HG03432 (cell line): Measurements from ENCODE around the gene SLC24A4.
"Not testable (repeated sequence)": the region's sequence is repeated elsewhere in the genome, so short reads cannot be mapped to it uniquely, and the experiment has no call there.

ENCODE experiments used
- ATAC-seq: cut with Tn5 transposase; IDR thresholded peaks from one replicate; pipeline ENCODE4 v1.9.1; 2021; ENCODE audit warnings: mild to moderate bottlenecking, moderate library complexity; ENCODE audit not compliant: unreplicated experiment

SLC24A4 gene

DNA sequence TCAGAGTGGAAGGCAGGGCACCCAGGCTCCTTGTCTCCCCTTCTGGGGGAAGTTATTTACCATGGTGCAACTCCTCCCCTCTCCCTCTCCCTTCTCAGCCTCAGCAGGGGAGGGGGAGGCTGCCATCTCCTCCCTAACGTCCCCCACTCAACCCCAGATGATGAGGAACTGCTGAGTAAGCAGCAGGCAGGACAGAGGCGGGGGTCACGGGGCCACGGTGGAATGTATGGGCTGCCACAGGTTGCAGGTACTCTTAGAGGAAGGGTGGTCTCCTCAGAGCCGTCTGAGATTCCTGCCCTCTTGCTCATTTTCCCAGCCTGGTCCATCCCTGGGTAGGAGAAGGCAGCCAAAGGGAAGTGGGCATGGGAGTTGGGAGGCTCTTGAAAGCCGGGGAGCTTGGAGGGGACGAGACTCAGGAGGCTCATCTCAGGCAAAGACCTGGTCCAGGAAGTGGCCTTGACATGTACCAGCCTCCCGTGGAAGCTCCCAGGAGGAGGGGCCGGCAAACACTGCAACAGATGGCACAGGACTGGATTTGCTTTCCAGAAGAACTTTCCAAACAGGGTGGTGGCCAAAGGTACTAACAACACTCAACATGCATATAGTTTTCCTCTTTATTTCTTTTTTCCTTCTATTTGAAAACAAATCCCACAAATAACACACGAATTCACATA is 209.7 kb downstream of the SLC24A4 start:
- ATAC-seq: no peak

GRCh38 chr14:92534932-92535643 is 212.1 kb downstream of the SLC24A4 start:
- ATAC-seq: no peak

GRCh38 chr14:92536231-92536630 is 213.3 kb downstream of the SLC24A4 start:
- ATAC-seq: not testable (repeated sequence)

DNA sequence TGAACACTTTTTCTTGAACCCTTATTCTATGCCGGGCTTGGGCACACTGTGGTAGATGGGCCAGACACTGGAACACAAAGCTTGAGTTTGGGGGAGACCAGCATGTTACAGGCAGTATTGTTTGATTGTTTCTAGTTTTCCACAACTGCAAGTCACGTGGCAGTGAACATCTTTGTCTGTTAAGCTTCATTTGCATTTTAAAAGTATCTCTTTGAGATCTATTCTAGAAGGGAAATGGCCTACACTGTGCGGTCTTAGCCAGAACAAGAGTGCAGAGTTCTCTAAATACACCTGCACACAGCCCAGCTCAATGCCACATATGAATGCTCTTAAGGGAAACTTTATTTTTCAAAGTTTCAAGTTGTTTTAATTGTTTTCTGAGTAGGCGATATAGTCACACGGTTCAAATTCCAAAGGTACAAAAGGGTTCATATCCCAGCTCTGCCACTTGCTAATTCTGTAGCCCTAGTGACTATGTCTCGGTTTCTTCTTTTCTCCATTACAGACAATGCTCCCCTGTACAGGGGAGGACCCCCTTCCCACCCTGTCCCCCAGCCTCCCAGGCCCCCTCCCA is 215.5 kb downstream of the SLC24A4 start:
- peak; percentile 70 for ATAC-seq

- no peak for ATAC-seq
Measured at GRCh38 chr14:92539419-92539818, 216.5 kb downstream of the SLC24A4 start.

GRCh38 chr14:92539875-92540274 is 216.9 kb downstream of the SLC24A4 start:
- no peak for ATAC-seq

GRCh38 chr14:92540472-92541048 is 217.6 kb downstream of the SLC24A4 start:
- peak; percentile 34 for ATAC-seq

DNA sequence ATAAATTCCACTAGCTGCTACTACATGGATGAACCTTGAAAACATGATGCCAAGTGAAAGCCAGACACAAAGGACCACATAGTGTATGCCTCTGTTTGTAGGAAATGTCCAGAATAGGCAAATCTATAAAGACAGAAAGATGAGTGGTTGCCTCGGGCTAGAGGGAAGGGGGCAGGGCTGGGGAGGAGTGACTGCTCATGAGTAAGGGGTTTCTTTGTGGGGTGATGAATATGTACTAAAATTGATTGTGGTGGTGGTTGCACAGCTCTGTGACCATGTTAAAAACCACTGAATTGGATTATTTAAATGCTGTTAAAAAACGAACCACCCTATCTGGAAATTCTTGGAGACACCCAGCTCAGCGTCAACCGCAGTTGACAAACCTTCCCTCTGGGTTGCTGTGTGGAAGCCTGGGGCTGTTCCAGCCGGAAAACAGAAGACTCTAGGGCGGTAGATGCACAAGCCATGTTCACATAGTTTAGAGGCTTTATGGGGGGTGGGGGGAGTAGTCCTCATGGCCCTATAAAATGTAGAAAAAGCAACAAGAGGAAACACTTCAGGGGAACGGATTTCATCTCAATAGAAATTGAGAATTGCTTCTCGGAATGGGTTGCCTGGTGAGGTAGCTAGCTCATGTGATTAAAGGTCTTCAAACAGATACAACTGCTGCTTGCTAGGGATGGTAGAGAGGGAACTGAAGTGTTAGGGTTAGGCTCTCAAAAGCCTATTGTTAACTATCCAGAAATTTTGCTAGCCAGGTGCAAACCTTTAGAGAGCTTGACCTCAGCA is 220.0 kb downstream of the SLC24A4 start:
- no peak for ATAC-seq

- ATAC-seq: no peak
Measured at GRCh38 chr14:92544051-92544720, 221.2 kb downstream of the SLC24A4 start.

DNA sequence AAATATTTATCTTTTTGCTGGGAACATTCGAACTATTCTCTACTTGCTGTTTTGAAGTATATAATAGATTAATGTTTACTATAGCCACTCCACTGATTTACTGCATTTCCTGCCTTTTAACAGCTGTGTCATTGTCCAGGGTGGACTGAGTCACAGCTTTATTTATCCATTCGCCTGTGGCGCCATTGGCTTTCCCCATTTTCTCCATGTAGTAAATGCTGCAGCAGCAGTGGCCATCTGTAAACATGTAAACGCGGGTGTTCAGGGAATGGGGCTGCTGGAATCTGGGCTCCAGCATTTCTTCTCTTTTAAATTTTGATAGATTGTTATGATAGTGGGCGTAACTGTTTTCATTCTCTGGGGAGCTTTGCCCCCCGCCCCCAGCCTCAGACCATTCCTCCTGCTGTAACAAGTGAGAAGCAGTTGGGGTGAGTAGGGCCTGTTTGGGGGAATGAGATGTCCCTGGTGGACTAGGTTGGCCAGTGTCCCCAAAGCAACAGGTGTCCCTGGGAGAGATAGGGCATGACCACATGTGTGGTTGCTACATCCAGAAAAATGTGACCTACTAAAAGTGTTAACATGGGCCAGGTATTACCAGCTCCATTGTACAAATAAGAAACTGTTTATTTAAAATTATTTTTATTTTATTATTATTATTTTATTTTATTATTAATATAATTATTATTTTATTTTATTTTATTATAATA is 223.5 kb downstream of the SLC24A4 start:
- no peak for ATAC-seq

DNA sequence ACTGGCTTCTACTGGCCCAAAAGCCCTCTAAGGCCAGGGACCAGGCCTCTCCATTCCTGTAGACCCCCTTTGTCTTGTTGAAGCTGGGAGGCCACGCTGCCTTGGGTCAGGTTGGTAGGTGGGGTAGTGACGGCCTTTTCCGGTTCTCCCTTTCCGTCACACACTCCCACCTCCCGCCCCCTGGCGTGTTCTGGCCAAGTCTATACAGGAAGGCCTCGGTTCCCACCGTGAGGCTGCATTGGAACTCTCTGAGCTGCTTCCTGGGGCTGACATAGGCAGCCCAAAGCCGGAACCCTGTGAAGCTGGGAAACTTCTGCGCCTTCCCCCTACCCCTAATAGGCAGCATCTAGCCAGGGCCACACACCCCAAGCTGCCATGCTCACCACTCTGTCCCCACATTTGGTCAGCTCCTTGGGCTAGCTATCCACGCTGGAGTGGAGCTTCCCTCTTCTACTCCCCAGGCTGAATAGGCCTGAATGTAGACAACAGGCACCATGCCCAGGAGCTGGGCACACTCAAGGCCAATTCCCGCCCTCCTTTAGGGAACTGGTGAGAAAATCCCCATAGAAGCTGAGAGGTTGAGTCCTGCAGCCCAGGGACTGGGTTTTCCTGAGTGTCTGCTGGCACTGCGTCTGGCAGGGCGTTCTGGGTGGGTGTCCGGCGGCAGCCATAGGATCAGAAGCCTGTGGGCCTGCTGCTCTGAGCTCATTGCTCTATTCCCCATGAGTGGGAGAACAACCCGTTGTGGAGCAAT is 226.3 kb downstream of the SLC24A4 start:
- ATAC-seq: no peak

DNA sequence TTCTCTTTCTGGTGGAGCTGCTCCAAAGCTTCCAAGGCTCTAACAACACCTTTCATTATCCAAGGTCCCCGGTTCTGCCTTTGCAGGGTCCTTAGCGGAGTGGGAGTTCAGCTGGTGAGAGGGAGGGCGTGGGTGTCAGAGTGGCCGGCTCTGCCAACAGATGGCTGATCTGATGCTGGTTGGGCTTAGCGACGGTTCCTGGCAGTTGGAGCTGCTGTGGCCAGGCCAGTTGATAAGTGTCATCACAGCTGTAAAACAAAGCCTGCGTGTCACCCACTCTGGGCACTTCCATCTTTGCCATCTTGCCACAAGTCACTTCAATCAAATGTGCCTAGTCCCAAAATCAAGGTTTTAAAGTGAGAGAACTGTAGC is 226.9 kb downstream of the SLC24A4 start:
- ATAC-seq: no peak
